GM19395 (cell line): Measurements from ENCODE around the gene TMEM39A.

Experiments
- ATAC-seq: cut with Tn5 transposase; IDR thresholded peaks from one replicate; pipeline ENCODE4 v1.9.1; 2021; ENCODE audit warnings: mild to moderate bottlenecking, moderate library complexity; ENCODE audit not compliant: unreplicated experiment

Gene TMEM39A

GRCh38 chr3:119401503-119402440, 61.6 kb downstream of the TMEM39A start:
- peak; percentile 67 for ATAC-seq

DNA sequence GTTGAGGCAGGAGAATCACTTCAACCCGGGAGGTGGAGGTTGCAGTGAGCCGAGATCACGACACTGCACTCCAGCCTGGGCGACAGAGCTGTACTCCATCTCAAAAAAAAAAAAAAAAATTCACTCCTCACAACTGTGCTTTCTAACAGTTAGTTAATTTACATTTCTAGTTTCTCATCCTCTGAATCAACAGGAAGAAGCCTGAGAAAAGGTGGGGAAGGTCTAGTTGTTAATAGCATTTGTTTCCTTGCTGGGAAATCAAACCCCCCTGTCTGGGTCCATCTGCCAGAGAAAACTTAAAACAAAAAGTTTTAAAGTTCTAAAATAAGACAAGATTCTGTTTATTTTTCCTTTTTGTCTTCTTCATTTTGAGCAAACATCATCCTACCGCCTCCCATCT, 62.3 kb downstream of the TMEM39A start:
- ATAC-seq = peak; percentile 66

DNA sequence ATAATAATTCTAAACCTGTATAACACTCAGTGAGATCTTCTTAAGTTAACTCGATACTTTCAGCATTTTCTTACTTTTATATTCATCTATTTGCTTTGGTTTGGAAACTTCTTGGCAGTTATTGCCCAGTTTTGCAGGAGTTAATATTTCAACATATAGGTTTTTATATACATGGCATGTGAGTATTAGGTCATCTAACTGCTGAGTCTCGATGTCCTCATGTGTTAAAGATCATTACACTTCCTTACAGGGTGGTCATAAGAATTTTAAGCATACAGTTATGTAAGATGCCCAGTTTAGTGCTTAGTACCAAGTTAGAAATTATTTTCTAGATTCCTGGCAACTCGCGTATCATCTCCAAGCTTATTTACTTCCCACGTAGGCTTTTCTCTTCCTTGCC, 62.9 kb downstream of the TMEM39A start:
- no peak for ATAC-seq

DNA sequence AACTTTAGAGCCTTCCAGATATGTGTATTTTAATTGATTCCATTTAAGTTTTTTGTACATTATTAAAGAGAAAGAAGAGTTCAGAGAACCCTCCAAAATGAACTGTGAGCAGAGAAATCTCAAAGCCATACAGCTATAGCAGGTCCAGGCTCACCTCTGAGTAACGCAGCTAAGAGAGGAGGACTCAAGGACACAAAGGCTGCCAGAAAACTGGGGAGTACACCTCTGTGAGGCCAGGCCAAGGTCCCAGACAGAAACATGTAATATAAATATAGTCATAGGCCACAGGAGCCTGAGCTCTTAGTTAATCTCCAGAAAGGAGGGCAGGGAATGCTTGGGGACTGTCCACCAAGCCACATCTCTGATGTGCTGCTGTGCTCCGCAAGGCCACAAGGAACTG, 66.5 kb downstream of the TMEM39A start:
- ATAC-seq = no peak

DNA sequence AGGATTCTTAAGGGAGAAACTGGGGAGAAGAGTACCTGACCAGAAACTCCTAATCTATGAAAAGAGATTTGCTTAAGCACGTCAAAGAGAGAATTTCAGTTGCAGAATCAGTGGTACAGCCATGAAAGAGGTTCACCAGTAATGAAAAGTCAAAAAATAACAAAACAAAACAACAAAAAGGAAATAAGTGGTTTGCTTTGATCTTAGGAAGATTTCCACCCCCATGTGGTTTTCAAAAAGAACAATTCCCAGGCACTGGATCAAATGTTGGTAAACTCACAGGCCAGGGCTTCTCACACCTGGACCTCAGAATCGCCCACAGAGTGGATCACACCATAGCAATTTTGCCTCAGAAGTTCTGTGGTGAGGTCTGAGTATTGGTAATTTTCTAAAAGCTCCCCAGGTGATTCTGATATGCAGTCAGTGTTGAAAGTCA, 67.5 kb downstream of the TMEM39A start:
- ATAC-seq = peak; percentile 79

DNA sequence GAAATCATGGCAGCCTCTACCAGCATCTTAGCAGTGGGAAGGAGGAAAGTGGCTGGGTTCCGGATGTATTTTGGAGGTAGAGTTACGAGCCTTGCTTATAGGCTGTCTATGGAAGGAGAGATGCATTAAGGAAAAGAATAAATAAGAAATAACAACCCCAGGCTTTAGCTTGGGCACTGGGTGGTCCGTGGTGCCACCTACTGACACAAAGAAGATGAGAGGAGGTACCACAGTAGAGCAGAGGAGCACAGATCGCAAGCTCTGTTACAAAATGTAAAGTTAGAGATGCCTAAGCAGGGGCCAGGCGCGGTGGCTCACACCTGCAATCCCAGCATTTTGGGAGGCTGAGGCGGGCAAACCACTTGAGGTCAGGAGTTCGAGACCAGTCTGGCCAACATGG, 74.8 kb downstream of the TMEM39A start:
- no peak for ATAC-seq

DNA sequence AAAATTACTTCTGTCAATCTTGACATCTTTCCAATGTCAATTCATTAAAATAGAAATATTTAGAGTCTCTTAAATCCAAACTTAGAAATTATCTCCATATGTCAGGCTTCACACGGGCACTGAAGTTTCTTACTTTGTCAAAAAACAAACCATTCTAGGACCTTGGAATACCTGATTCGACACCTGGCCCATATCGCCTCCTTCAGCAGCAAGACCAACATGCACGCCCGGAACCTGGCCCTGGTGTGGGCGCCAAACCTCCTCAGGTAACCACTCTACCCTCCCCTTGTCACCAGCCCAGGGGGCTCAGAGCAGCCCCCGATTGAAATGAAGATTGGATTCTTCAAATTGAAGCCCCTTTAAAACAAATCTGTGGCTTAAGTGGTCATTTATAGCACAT, 81.3 kb downstream of the TMEM39A start:
- no peak for ATAC-seq

GRCh38 chr3:119380697-119381096, 82.7 kb downstream of the TMEM39A start:
- no peak for ATAC-seq
